HG03025 (cell line): ENCODE results near the gene HGFAC.
A peak's percentile ranks its signal among the peaks of the same experiment; 100 is the strongest.
"Not testable (repeated sequence)": the region's sequence is repeated elsewhere in the genome, so short reads cannot be mapped to it uniquely, and the experiment has no call there.

Experiments used
- ATAC-seq: cut with Tn5 transposase; IDR thresholded peaks from one replicate; pipeline ENCODE4 v1.9.1; 2021; ENCODE audit warnings: mild to moderate bottlenecking, moderate library complexity; ENCODE audit not compliant: unreplicated experiment, low FRiP score

The HGFAC gene

GRCh38 chr4:3439391-3439790 is 2.4 kb upstream of the HGFAC start:
- ATAC-seq = no peak

GRCh38 chr4:3440011-3440410 is 1.8 kb upstream of the HGFAC start:
- ATAC-seq = no peak

- no peak for ATAC-seq
Measured at GRCh38 chr4:3440979-3441500, 728 bp upstream of the HGFAC start.

GRCh38 chr4:3442460-3442958 is 741 bp downstream of the HGFAC start:
- ATAC-seq = no peak

- ATAC-seq = peak; percentile 44
Measured at GRCh38 chr4:3442959-3443749, 1.4 kb downstream of the HGFAC start.

GRCh38 chr4:3443750-3444309 is 2.1 kb downstream of the HGFAC start:
- no peak for ATAC-seq

GRCh38 chr4:3444351-3445110 is 2.8 kb downstream of the HGFAC start:
- ATAC-seq = no peak

- ATAC-seq = no peak
Measured at GRCh38 chr4:3445111-3445820, 3.5 kb downstream of the HGFAC start.

- no peak for ATAC-seq
Measured at GRCh38 chr4:3445829-3446545, 4.2 kb downstream of the HGFAC start.

- no peak for ATAC-seq
Measured at GRCh38 chr4:3446631-3447320, 5.0 kb downstream of the HGFAC start.

- no peak for ATAC-seq
Measured at GRCh38 chr4:3447431-3448395, 5.9 kb downstream of the HGFAC start.

GRCh38 chr4:3449047-3449573 is 7.3 kb downstream of the HGFAC start:
- ATAC-seq = no peak

- ATAC-seq = no peak
Measured at GRCh38 chr4:3449574-3450534, 8.1 kb downstream of the HGFAC start.

GRCh38 chr4:3450643-3451042 is 8.9 kb downstream of the HGFAC start:
- no peak for ATAC-seq

- ATAC-seq = no peak
Measured at GRCh38 chr4:3451956-3452355, 10.2 kb downstream of the HGFAC start.

GRCh38 chr4:3452376-3452775 is 10.6 kb downstream of the HGFAC start:
- ATAC-seq = no peak

GRCh38 chr4:3455596-3455995 is 13.8 kb downstream of the HGFAC start:
- ATAC-seq = not testable (repeated sequence)
